Activated CD4-positive, alpha-beta T cell treated with anti-CD3 and anti-CD28 coated beads for 48 hours (primary cell): ENCODE measurements around the gene PPP4R1.
"Not testable (repeated sequence)": the region's sequence is repeated elsewhere in the genome, so short reads cannot be mapped to it uniquely, and the experiment has no call there.

Experiments used
- DNase-seq: peaks from one replicate; pipeline ENCODE4 v3.0.0-alpha.2; 2020

The PPP4R1 gene

GRCh38 chr18:9627642-9628041 lies 13.3 kb upstream of the PPP4R1 start:
- no peak for DNase-seq

- no peak for DNase-seq
Measured at GRCh38 chr18:9619990-9620389, 5.6 kb upstream of the PPP4R1 start.

DNA sequence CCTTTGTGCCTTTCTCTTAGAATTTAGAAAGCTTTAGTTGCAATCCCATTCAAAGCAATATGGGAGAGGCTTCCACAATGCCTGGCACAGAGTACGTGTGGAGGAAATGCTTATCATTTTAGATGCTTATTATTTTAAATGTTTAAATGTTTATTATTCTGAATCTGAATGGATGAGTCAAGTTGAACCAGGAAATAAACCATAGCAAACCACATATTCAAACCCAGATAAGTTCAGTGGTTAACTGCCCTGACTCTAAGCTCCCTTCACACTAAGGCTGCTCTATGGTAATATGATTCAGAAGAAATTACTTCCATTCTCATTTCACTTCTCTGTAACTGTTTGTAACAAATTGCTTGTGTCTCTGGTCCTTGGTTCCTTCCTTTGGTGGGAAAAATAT lies 5.2 kb upstream of the PPP4R1 start:
- DNase-seq, result no peak

GRCh38 chr18:9619056-9619455 lies 4.7 kb upstream of the PPP4R1 start:
- no peak for DNase-seq

- DNase-seq, result no peak
Measured at GRCh38 chr18:9617006-9617542, 2.7 kb upstream of the PPP4R1 start.

DNA sequence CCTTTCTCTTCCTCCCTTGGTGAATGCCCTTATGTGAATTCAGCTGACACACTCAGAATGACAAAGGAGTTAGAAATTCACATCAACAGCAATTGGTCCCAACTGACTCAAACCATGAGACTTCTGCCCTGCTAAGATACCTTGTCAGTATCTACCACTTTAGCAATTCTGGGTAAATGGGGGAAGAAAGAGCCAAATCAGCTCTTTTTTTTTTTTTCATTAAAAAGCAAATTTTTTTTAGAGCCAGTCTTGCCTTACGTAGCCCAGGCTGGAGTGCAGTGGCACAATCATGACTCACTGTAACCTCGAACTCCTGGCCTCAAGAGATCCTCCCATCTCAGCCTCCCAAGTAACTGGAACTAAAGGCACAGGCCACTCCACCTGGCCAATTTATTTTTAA lies 1.7 kb upstream of the PPP4R1 start:
- DNase-seq, result no peak

DNA sequence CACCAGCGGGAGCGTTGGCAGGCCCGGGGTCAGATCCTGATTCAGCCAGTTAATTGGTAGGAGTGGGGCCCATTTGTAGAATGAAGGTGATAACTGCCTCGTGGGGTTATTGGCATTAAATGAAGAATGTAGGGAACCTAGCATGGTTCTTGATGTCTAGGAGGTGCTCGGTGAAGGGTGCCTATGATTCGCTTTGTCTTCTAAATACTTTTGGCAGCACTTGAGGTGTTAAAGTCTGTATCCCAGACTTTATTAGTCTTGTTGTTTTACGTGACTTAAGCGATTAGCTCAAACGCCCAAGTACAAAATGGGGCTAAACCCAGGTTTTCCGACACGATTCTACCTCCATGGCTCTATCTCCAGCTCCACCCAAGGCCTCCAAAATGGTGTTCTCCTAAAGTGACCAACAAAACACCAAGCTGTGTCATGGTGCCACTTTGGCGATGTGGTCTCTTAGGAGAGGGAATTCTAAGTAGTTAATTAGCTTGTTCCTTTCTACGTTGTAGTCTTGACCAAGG lies 980 bp upstream of the PPP4R1 start:
- DNase-seq, result no peak

DNA sequence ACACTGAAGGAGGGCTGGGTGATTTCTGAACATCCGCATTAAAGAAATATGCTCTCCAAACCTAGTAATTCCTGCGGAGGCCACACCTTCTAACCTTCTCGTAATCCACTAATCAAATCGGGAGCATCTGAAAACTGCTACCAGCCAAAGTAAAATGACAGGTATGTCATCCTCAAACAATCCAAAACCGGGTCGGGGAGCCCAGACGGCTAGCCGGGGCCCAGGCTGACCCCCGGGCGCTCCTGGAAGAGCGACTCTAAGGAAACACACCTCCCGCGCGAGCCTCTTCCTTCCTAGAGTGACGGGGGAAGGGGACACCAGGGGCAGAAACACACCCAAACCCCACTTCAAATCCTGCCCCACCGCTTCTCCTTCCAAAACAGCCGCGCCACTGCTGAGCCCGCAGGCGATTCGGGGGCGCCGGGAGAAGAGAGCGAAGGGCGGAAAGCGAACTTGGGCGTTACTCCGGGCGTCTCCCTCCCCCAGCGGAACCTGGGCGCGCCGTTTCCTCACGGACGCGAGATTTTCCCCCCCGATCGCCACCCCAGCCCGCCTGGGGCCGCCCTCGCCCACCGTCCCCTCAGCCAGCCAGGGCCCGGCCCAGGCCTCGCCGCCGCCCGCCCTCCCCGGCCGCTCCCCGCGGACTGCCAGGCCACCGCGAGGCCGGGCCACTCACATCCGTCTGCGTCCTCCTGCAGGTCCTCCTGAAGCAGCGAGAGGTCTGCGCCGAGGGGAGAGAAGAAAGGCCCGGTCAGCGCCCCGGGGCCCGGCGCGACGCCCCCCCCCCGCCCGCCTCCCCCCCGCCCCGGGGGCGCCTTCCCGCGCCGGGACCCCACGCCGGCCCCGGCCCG lies 584 bp downstream of the PPP4R1 start:
- DNase-seq, result peak; percentile 51

- no peak for DNase-seq
Measured at GRCh38 chr18:9612977-9613376, 1.4 kb downstream of the PPP4R1 start.

DNA sequence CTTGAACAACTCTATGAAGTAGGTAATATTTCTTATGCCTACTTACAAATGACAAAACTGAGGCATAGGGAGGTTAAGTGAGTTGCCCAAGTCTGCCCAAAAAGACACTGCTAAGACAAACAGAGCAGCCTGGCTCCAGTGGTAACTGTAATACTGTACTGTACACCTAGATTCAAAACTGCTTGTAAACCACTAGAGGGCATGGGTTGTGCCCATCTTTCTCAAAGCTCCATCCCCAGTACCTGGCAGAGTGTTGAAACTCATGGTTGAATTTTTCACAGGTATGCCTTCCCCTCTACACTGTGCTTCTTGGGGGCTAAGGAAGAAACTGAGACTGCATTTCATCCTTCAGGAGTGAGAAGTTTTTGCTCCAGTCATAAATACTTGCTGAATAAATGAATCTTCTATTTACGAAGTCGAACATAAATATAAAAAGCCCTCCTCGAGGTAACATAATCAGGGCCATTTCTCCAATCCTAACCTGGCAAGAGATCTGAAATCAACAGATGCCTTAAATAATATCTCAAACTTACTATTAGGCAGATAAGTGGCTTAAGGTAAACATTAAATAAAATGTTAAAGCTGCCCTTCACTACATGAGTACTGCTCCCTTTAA lies 2.0 kb downstream of the PPP4R1 start:
- peak; percentile 37 for DNase-seq

DNA sequence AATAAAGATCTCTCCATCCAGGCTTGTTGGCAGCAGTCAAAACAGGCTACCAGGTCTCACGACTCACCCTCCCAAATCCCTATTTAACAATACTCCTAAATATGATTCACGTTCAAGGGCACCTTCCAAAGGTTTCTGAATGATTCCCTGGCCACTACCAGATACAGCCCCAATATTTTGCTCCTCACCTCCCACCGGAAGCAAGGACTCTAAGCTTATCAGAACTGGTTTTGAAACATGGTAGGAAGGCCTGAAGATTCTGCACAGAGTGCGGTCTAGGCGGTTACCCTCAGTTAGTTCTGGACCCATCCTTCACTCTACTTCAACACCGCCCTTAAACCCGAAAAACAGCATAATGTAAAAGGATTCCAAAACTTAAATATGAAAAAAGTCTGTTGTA lies 5.2 kb downstream of the PPP4R1 start:
- no peak for DNase-seq

GRCh38 chr18:9608728-9609127 lies 5.6 kb downstream of the PPP4R1 start:
- DNase-seq, result no peak

- DNase-seq, result no peak
Measured at GRCh38 chr18:9608298-9608697, 6.1 kb downstream of the PPP4R1 start.

DNA sequence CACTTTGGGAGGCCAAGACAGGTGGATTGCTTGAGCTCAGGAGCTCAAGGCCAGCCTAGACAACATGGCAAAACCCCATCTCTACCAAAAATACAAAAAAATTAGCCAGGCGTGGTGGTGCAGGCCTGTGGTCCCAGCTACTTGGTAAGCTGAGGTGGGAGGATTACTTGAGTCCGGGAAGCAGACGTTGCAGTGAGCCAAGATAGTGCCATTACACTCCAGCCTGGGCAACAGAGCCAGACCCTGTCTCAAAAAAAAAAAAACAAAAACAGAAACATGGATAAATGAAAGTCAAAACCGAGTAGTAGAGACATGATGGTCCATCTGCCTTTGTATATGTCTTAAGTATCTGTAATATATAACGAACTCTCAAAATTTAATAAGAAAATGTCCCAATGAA lies 7.2 kb downstream of the PPP4R1 start:
- DNase-seq, result not testable (repeated sequence)

- DNase-seq, result no peak
Measured at GRCh38 chr18:9606039-9606438, 8.3 kb downstream of the PPP4R1 start.

- DNase-seq, result no peak
Measured at GRCh38 chr18:9604348-9604747, 10.0 kb downstream of the PPP4R1 start.

GRCh38 chr18:9599328-9599727 lies 15.0 kb downstream of the PPP4R1 start:
- no peak for DNase-seq

- no peak for DNase-seq
Measured at GRCh38 chr18:9597609-9598008, 16.8 kb downstream of the PPP4R1 start.

- DNase-seq, result no peak
Measured at GRCh38 chr18:9596843-9597526, 17.4 kb downstream of the PPP4R1 start.

GRCh38 chr18:9596226-9596625 lies 18.1 kb downstream of the PPP4R1 start:
- DNase-seq, result no peak

- no peak for DNase-seq
Measured at GRCh38 chr18:9594823-9595596, 19.3 kb downstream of the PPP4R1 start.

GRCh38 chr18:9587924-9588323 lies 26.4 kb downstream of the PPP4R1 start:
- DNase-seq, result no peak

DNA sequence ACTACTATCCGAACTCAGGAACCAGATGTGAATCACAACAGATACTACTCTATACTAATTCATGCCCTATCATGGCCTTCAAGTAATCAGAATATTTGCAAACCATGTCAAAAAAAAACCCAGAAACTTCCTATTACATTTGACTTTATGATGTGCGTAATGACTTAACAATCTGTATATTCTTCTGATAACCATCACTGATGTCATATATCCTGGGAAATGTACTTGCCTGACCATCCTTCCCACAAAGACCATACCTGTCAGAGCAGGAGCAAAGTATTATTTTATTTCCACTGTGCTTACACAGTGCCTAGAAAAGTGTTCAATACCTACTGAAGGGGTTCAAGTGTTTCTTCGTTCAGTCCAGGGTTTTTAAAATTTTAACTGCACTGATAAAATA lies 27.5 kb downstream of the PPP4R1 start:
- no peak for DNase-seq
